GM10266 (cell line): ENCODE results near the gene ABCB10.

ENCODE experiments used
- DNase-seq: peaks from one replicate; pipeline ENCODE4 v3.0.0; 2012; ENCODE audit errors: extremely low spot score
- CTCF ChIP-seq: IDR thresholded peaks from 2 replicates; pipeline ENCODE4 v1.5.1; 2012; ENCODE audit warnings: mild to moderate bottlenecking, low read depth; ENCODE audit not compliant: control insufficient read depth, insufficient read depth; ENCODE audit errors: missing control alignments

Gene ABCB10

DNA sequence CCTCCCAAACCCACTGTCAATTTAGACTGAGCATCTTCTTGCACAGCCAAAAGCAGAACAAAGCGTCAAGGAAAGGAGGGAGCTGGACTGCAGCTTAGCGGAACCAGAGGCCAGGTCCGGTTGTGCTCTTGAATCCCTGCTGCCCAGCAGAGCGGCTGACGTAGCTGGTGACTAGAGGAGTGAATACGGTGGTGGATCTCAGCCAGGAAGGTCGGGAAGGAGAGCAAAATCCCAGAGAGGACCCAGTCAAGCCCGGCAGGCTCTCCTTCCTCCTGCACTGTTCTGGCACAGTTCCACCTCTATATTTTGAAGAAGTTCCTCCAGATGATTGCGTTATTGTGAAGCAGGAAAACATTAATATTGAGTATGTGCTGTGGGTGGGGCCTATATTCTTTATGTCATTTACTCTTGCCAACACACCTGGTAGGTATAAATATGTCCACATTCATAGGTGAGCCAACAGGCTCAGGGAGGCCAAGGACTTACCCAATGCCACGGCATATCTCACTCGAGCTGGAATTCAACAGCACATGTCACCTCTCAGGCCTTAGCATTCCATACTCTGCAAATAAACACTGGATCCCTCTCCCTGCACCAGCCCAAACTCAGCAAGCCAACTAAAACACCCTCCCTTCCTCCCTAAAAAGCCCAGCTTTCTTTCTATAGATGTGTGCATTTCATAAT is 23.6 kb upstream of the ABCB10 start:
- no peak for TF ChIP-seq CTCF
- no peak for DNase-seq

DNA sequence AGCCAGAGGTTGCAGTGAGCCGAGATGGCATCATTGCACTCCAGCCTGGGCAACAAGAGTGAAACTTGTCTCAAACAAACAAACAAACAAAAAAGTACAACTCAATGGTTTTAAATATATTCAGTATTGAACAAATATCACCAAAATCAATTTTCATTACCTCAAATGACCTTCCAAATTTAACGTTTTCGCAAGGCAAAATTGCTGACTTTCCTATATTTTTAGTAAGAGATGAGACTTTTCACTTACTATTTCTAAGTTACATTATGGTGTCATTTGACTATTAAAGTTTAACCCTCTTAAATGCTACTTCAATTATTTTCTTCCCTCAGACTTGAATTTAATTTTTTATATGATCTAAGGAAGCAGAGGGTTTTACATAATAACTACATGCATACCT is 23.0 kb upstream of the ABCB10 start:
- no peak for TF ChIP-seq CTCF
- no peak for DNase-seq

DNA sequence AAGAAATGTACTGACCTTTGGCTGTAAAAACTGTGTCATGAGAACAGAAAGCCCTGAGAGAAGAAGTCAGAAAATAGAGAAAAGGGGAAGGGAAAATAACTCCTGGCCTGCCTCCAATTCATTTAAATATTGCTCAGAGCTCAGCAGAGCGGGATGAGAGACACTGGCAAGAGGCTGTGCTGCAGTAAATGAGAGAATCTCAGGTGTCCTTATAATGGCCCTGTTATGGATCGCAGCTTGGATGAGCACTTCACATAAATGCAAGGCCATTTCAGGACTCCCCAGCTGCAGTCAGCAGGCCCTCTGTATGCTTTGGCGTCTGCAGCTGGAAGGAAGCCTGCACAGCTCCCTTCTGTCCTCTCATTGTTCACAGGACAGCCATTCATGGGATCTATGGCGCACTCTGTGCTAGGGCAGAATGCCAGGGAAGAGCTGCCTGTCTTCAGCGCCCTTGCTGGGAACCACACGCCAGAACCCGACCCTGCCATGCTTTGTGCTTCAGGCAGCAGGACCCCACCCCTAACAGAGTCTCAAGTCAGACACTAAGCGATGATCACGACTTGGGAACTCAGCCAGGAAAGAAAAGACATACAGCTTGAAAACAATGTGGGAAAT is 20.7 kb upstream of the ABCB10 start:
- no peak for DNase-seq
- no peak for TF ChIP-seq CTCF

- no peak for TF ChIP-seq CTCF
- DNase-seq = no peak
Measured at GRCh38 chr1:229578168-229579058, 19.9 kb upstream of the ABCB10 start.

- DNase-seq = no peak
- TF ChIP-seq CTCF = no peak
Measured at GRCh38 chr1:229574679-229575442, 16.4 kb upstream of the ABCB10 start.

GRCh38 chr1:229572286-229572685 is 13.8 kb upstream of the ABCB10 start:
- DNase-seq = no peak
- TF ChIP-seq CTCF = no peak
